HepG2 (cell line): Measurements from ENCODE around the gene DDX43. TPM values are rescaled to one million over a fixed set of nuclear protein-coding genes. Genes with fewer than 3 reads are reported as not detected.

Source experiments
- ATAC-seq: fragments of 200-7000 bp; cut with Tn5 transposase; 3 replicates; pipeline ENCODE4 v1.9.1; 2020; ENCODE audit warnings: mild to moderate bottlenecking, moderate library complexity
- BruUV-seq: library from RNA; stranded (reverse); fragments of 400-500 nt; replicated peaks from 2 replicates; lab custom pipeline; 2021; lab: Mats Ljungman, UMichigan
- CTCF ChIA-PET: fragments of 300-600 bp; formaldehyde crosslinking; extraction: SDS; loops from one replicate; lab custom pipeline; 2021; ENCODE audit warnings: low total read pairs, inconsistent platforms, low intra/inter-chr PET ratio; lab: Yijun Ruan, JAX
- POLR2A ChIA-PET: fragments of 350-600 bp; sonication (Branson Sonifier 250); formaldehyde crosslinking; loops from one replicate; lab custom pipeline; 2020; ENCODE audit warnings: antibody characterized with exemption, inconsistent platforms; lab: Yijun Ruan, JAX
- DNase-seq: peaks from one replicate; pipeline ENCODE4 v3.0.0-alpha.2; 2015; ENCODE audit warnings: low spot score
- FAIRE-seq: peaks from 3 replicates; lab custom pipeline; 2011; peaks lifted over from hg19 to GRCh38; lab: Jason Lieb, UNC
- H2AFZ ChIP-seq: one replicate; pipeline ENCODE4 v1.6.1; 2011; ENCODE audit warnings: low read length, inconsistent platforms
- H3K27ac ChIP-seq: fragments of 300-600 bp; 3 replicates; pipeline ENCODE4 v1.8.0; 2011; ENCODE audit warnings: mixed run types, mild to moderate bottlenecking, mixed read lengths, low read length, inconsistent platforms; ENCODE audit not compliant: insufficient read depth; ENCODE audit errors: extremely low read length
- H3K27me3 ChIP-seq, 2 experiments: fragments of 200-600 bp in 1 of 2; 2 replicates in 1 of 2; 3 replicates in 1 of 2; pipeline versions ENCODE4 v1.6.0 to v1.8.0; 2011; ENCODE audit warnings: low read length in 2 of 2, mild to moderate bottlenecking in 2 of 2, moderate library complexity in 2 of 2, inconsistent platforms in 1 of 2; ENCODE audit not compliant: insufficient read depth in 2 of 2, control insufficient read depth in 1 of 2
- H3K36me3 ChIP-seq, 2 experiments: fragments of 200-600 bp in 1 of 2; replicated peaks in 1 of 2; 2 replicates in 1 of 2; 3 replicates in 1 of 2; pipeline versions ENCODE4 v1.5.1 to v1.8.0; 2011; ENCODE audit warnings: low read length in 2 of 2, inconsistent platforms in 1 of 2; ENCODE audit not compliant: insufficient read depth in 2 of 2, control insufficient read depth in 1 of 2
- H3K4me1 ChIP-seq: 2 replicates; pipeline ENCODE4 v1.5.1; 2012; ENCODE audit warnings: low read length, inconsistent platforms; ENCODE audit not compliant: insufficient read depth
- H3K4me2 ChIP-seq: 2 replicates; pipeline ENCODE4 v1.6.0; 2011; ENCODE audit warnings: low read depth, low read length, inconsistent platforms
- H3K4me3 ChIP-seq, 3 experiments: fragments of 200-600 bp in 1 of 3; sonication (generic), shearing (Covaris generic) in 1 of 3; replicated peaks in 1 of 3; 2 replicates each; pipeline ENCODE4 v1.5.1; 2011 to 2016; ENCODE audit warnings: low read length in 3 of 3, inconsistent platforms in 2 of 3, low read depth in 2 of 3, mild to moderate bottlenecking in 2 of 3, control low read depth in 1 of 3, mixed read lengths in 1 of 3; ENCODE audit not compliant: insufficient read depth in 1 of 3
- H3K79me2 ChIP-seq: one replicate; pipeline ENCODE4 v1.6.1; 2011; ENCODE audit warnings: low read length, inconsistent platforms; ENCODE audit not compliant: insufficient read depth
- H3K9ac ChIP-seq: 2 replicates; pipeline ENCODE4 v1.6.0; 2011; ENCODE audit warnings: mild to moderate bottlenecking, low read depth, low read length, inconsistent platforms; ENCODE audit not compliant: insufficient read depth
- H3K9me3 ChIP-seq: 2 replicates; pipeline ENCODE4 v1.5.1; 2012; ENCODE audit warnings: mild to moderate bottlenecking, low read length
- H4K20me1 ChIP-seq: 2 replicates; pipeline ENCODE4 v1.6.0; 2011; ENCODE audit warnings: inconsistent platforms, mild to moderate bottlenecking, low read length, moderate library complexity; ENCODE audit not compliant: insufficient read depth
- FOXA3 ChIP-seq: IDR thresholded peaks from 2 replicates; pipeline ENCODE4 v1.6.1; 2016; ENCODE audit warnings: missing genetic modification reagents, missing compliant biosample characterization
- JDP2 ChIP-seq: sonication (generic); formaldehyde crosslinking; IDR thresholded peaks from 2 replicates; pipeline ENCODE4 v1.8.1; 2022; ENCODE audit warnings: missing genetic modification reagents, borderline replicate concordance
- KLF11 ChIP-seq: IDR thresholded peaks from 2 replicates; pipeline ENCODE4 v1.6.1; 2016; ENCODE audit warnings: missing compliant biosample characterization
- PAF1 ChIP-seq: IDR thresholded peaks from 2 replicates; pipeline ENCODE4 v1.6.1; 2016; ENCODE audit warnings: missing genetic modification reagents, missing compliant biosample characterization
- RFXAP ChIP-seq: sonication (generic); formaldehyde crosslinking; IDR thresholded peaks from 2 replicates; pipeline ENCODE4 v1.4.0; 2020; ENCODE audit warnings: missing genetic modification reagents, borderline replicate concordance
- SRSF9 ChIP-seq: fragments of 200-400 bp; formaldehyde crosslinking; IDR thresholded peaks from 2 replicates; pipeline ENCODE4 v1.6.1; 2018; ENCODE audit warnings: borderline replicate concordance, mild to moderate bottlenecking, low read depth, low read length; ENCODE audit not compliant: insufficient read depth, poor library complexity, severe bottlenecking
- ZIK1 ChIP-seq: sonication (generic); formaldehyde crosslinking; IDR thresholded peaks from 2 replicates; pipeline ENCODE4 v1.5.0; 2020; ENCODE audit warnings: mild to moderate bottlenecking, low read depth, missing genetic modification reagents, borderline replicate concordance
- ZKSCAN8 ChIP-seq: IDR thresholded peaks from 2 replicates; pipeline ENCODE4 v1.6.1; 2016; ENCODE audit warnings: borderline replicate concordance, missing genetic modification reagents, missing compliant biosample characterization
- ZMAT3 ChIP-seq: sonication (generic); formaldehyde crosslinking; conservative IDR thresholded peaks from 2 replicates; pipeline ENCODE4 v1.7.0; 2021; ENCODE audit warnings: missing genetic modification reagents
- ZNF12 ChIP-seq: sonication (generic); formaldehyde crosslinking; IDR thresholded peaks from 2 replicates; pipeline ENCODE4 v1.5.0; 2020; ENCODE audit warnings: missing genetic modification reagents
- ZNF234 ChIP-seq: sonication (generic); formaldehyde crosslinking; conservative IDR thresholded peaks from 2 replicates; pipeline ENCODE4 v1.5.1; 2020; ENCODE audit warnings: mild to moderate bottlenecking, missing genetic modification reagents
- ZNF264 ChIP-seq: sonication (generic); formaldehyde crosslinking; IDR thresholded peaks from 2 replicates; pipeline ENCODE4 v1.4.0; 2020; ENCODE audit warnings: missing genetic modification reagents
- ZNF350 ChIP-seq: sonication (generic); formaldehyde crosslinking; IDR thresholded peaks from 2 replicates; pipeline ENCODE4 v1.4.0; 2020; ENCODE audit warnings: mild to moderate bottlenecking, low read depth, missing genetic modification reagents, borderline replicate concordance
- ZNF775 ChIP-seq: sonication (generic); formaldehyde crosslinking; IDR thresholded peaks from 2 replicates; pipeline ENCODE4 v1.4.0; 2020; ENCODE audit warnings: missing genetic modification reagents, mild to moderate bottlenecking, moderate library complexity, borderline replicate concordance
- ZSCAN29 ChIP-seq: sonication (generic); formaldehyde crosslinking; conservative IDR thresholded peaks from 2 replicates; pipeline ENCODE4 v1.4.0; 2020; ENCODE audit warnings: mild to moderate bottlenecking, missing genetic modification reagents
- WGBS: methylation state at CpG from one replicate; pipeline ENCODE4 v1.1.6; 2017; ENCODE audit warnings: low lambda C conversion rate; 5-methylcytosine and 5-hydroxymethylcytosine counted together
- in situ Hi-C: cut with HindIII; loops from 2 replicates; pipeline ENCODE4 v1.10.0; 2017; ENCODE audit warnings: low pct_unique_long_range_greater_than_20kb; ENCODE audit not compliant: extremely low pct_ligation_motif_present
- intact Hi-C: fragments of 100-400 bp; cut with micrococcal nuclease; formaldehyde crosslinking; loops from one replicate; pipeline ENCODE4 v1.10.0; 2022; ENCODE audit not compliant: unreplicated experiment
- polyA plus RNA-seq, 8 experiments: library from polyadenylated mRNA; depleted of rRNA in 3 of 8; stranded (reverse) in 7 of 8; unstranded in 1 of 8; fragments of >200 nt; fragmentation: Illumina TruSeq in 4 of 8; extraction: Trizol in 4 of 8; gene quantifications; 2 replicates each; pipeline versions ENCODE4 v1.2.1 to v1.2.3, GENCODE V29; 2011 to 2016; ENCODE audit warnings: low read depth in 4 of 8, missing spikeins in 1 of 8, mixed read lengths in 1 of 8; ENCODE audit not compliant: insufficient read depth in 1 of 8
- total RNA-seq, 5 experiments: library from RNA; depleted of rRNA; stranded (reverse); fragments of >200 nt; fragmentation: Illumina TruSeq; extraction: Trizol; gene quantifications; 2 replicates each; pipeline ENCODE4 v1.2.3, GENCODE V29; 2016; ENCODE audit warnings: low read depth in 1 of 5
- TF ChIP-seq, protein P1 (sequence below): sonication (generic); formaldehyde crosslinking; IDR thresholded peaks from 2 replicates; pipeline ENCODE4 v1.4.0; 2020; ENCODE audit warnings: missing genetic modification reagents, mild to moderate bottlenecking, borderline replicate concordance
- TF ChIP-seq, protein P2 (sequence below): IDR thresholded peaks from 2 replicates; pipeline ENCODE4 v1.6.1; 2016

DDX43 gene
- total and polyA plus RNA-seq, 2 of the 13 experiments (the other 11 are each of a cell fraction or from before 2014, with no cell fraction given): not detected

DNA sequence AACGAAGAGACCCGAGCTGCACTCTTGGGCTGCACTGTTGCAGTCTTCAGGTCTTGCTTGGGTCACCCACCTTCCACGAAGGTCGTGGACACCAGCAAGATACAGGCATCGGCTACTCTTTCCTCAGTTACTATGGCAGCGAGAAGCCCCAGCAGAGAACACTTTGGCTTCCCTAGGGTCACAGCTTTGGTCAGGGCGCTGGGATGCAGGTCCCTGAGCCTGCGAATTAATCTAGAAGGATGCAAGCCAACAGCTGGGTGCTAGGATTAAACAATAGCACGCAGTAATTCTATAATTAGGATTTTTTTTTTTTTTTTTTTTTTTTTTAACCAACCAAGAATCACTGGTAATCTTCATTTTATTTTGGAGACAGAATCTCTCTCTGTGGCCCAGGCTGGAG is 30.1 kb upstream of the DDX43 start (continued):
- TF ChIP-seq ZNF775 (CRISPR knock-in tag) (no peak), ZSCAN29 (CRISPR knock-in tag) (no peak), RFXAP (CRISPR knock-in tag) (no peak), ZNF350 (CRISPR knock-in tag) (no peak), FOXA3 (CRISPR knock-in tag) (no peak), ZNF12 (no peak), ZKSCAN8 (no peak), PAF1 (no peak)
- TF ChIP-seq, protein P1, sequence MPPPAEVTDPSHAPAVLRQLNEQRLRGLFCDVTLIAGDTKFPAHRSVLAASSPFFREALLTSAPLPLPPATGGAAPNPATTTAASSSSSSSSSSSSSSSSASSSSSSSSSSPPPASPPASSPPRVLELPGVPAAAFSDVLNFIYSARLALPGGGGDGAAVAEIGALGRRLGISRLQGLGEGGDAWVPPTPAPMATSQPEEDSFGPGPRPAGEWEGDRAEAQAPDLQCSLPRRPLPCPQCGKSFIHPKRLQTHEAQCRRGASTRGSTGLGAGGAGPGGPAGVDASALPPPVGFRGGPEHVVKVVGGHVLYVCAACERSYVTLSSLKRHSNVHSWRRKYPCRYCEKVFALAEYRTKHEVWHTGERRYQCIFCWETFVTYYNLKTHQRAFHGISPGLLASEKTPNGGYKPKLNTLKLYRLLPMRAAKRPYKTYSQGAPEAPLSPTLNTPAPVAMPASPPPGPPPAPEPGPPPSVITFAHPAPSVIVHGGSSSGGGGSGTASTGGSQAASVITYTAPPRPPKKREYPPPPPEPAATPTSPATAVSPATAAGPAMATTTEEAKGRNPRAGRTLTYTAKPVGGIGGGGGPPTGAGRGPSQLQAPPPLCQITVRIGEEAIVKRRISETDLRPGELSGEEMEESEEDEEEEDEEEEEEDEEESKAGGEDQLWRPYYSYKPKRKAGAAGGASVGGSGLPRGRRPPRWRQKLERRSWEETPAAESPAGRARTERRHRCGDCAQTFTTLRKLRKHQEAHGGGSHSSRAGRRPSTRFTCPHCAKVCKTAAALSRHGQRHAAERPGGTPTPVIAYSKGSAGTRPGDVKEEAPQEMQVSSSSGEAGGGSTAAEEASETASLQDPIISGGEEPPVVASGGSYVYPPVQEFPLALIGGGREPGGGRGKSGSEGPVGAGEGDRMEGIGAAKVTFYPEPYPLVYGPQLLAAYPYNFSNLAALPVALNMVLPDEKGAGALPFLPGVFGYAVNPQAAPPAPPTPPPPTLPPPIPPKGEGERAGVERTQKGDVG (CRISPR knock-in tag): no peak

DNA sequence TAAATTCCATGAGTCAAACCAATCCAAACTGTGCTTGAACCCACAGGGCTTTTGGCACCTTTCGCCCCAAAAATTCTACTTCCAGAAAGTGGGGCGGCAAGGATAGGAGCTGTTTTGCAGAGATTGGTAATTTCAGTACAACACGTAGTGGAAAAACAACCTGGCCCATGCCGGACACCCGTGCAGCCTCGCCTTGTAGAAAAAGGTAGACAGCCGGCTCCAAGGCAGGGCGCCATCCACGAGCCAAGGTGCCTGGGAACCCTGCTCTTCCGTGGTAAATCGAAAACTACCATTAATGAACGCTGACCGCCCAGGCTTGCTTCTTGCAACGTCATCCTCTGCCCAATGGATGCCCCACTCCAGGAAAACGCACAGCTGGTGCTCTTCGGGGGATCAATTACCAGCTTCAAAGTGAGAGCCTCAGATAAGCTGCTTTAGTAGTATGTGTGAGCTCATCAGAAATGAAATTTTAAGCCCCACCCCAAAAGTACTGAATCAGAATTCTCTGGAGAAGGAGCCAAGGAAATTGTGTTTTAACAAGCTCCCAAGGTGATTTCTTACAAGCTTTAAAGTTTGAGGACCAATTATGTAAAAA is 26.8 kb upstream of the DDX43 start:
- H3K9ac ChIP-seq: no peak overlapping the region
- H3K36me3 ChIP-seq: no peaks in the 10 kb centered on the region
- in situ Hi-C loops (no loop called here), intact Hi-C loops (no loop called here)
- DNase-seq (no peak), FAIRE-seq (no peak), ATAC-seq (no peak)
- POLR2A ChIA-PET: no interaction called here
- no peak for TF ChIP-seq ZNF264 (CRISPR knock-in tag)
- no peak for TF ChIP-seq KLF11 (CRISPR knock-in tag)
- no peak for TF ChIP-seq ZMAT3 (CRISPR knock-in tag)
- TF ChIP-seq JDP2: no peak
- TF ChIP-seq, protein P2, sequence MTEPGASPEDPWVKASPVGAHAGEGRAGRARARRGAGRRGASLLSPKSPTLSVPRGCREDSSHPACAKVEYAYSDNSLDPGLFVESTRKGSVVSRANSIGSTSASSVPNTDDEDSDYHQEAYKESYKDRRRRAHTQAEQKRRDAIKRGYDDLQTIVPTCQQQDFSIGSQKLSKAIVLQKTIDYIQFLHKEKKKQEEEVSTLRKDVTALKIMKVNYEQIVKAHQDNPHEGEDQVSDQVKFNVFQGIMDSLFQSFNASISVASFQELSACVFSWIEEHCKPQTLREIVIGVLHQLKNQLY (CRISPR knock-in tag): no peak
- no peak for TF ChIP-seq SRSF9
- TF ChIP-seq ZIK1 (CRISPR knock-in tag): no peak
- no peak for TF ChIP-seq ZNF12
- TF ChIP-seq ZNF234 (CRISPR knock-in tag): no peak
- no peak overlapping the region for H3K27ac ChIP-seq
- 25% methylated on average over 6 of the region's 16 CpGs for WGBS
- no peak overlapping the region for H2AFZ ChIP-seq
- H3K79me2 ChIP-seq: no peaks in the 10 kb centered on the region
- H3K4me1 ChIP-seq: no peaks in the 10 kb centered on the region
- CTCF ChIA-PET: no interaction called here
- peaks cover 0 to 27% of the 10 kb centered on the region in 2 experiments; a peak in 3 of 5 replicates for H3K27me3 ChIP-seq
- no peak overlapping the region for H3K4me3 ChIP-seq
- H3K4me2 ChIP-seq: no peak overlapping the region
- no peaks in the 10 kb centered on the region for H4K20me1 ChIP-seq
- BruUV-seq: no TSS peak
- H3K9me3 ChIP-seq: 0 out of 2 replicates have a peak, but pooled peaks cover 8% of the 10 kb centered on the region
